GM21576 (cell line): ENCODE results near the gene FOLR2.
"Not testable (repeated sequence)": the region's sequence is repeated elsewhere in the genome, so short reads cannot be mapped to it uniquely, and the experiment has no call there.

ENCODE experiments used
- ATAC-seq: cut with Tn5 transposase; IDR thresholded peaks from one replicate; pipeline ENCODE4 v1.9.1; 2021; ENCODE audit warnings: mild to moderate bottlenecking, moderate library complexity; ENCODE audit not compliant: unreplicated experiment

The FOLR2 gene

GRCh38 chr11:72266960-72267359, 50.4 kb downstream of the FOLR2 start:
- ATAC-seq = not testable (repeated sequence)

GRCh38 chr11:72267956-72268617, 51.5 kb downstream of the FOLR2 start:
- no peak for ATAC-seq
